Measurements from ENCODE around the gene PCDHB5.
"Not testable (repeated sequence)": the region's sequence is repeated elsewhere in the genome, so short reads cannot be mapped to it uniquely, and the experiment has no call there.

PCDHB5 gene

DNA sequence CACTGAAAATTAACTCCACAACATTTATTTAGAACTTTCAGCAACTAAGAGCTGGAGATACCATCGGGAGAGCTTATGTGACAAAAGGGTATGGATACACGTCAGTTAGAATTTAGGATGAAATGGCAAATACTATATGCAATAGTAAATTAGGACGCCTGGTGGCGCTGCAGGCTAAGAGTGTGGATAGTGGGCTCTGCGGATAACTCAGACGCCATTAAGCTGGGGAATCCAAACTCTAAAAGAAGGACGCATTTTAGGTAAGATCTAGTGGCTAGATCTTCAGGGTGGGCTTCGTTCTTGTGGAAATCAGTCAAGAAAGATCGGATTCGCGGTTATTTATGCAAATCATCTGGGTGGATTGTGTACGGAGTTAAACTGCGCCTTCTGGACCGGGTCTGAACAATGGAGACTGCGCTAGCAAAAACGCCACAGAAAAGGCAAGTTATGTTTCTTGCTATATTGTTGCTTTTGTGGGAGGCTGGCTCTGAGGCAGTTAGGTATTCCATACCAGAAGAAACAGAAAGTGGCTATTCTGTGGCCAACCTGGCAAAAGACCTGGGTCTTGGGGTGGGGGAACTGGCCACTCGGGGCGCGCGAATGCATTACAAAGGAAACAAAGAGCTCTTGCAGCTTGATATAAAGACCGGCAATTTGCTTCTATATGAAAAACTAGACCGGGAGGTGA lies at the start of gene PCDHB5:
Gene PCDHB5 (plus strand): TSS at position 177 of the 688 bp plus-strand sequence. CDS start 229 bp downstream, at position 406.
- peaks cover 7% of the 10 kb centered on the region for H3K4me1 Mint-ChIP-seq
- H3K27me3 Mint-ChIP-seq: peaks cover 18% of the 10 kb centered on the region
- H3K9me3 Mint-ChIP-seq: peaks cover 17% of the 10 kb centered on the region
- H3K27ac Mint-ChIP-seq: no peak within 1 kb of the TSS
- no peak for ATAC-seq
- H3K4me3 Mint-ChIP-seq: no peak within 1 kb of the TSS
- H3K36me3 Mint-ChIP-seq: no peaks in the 10 kb centered on the region

DNA sequence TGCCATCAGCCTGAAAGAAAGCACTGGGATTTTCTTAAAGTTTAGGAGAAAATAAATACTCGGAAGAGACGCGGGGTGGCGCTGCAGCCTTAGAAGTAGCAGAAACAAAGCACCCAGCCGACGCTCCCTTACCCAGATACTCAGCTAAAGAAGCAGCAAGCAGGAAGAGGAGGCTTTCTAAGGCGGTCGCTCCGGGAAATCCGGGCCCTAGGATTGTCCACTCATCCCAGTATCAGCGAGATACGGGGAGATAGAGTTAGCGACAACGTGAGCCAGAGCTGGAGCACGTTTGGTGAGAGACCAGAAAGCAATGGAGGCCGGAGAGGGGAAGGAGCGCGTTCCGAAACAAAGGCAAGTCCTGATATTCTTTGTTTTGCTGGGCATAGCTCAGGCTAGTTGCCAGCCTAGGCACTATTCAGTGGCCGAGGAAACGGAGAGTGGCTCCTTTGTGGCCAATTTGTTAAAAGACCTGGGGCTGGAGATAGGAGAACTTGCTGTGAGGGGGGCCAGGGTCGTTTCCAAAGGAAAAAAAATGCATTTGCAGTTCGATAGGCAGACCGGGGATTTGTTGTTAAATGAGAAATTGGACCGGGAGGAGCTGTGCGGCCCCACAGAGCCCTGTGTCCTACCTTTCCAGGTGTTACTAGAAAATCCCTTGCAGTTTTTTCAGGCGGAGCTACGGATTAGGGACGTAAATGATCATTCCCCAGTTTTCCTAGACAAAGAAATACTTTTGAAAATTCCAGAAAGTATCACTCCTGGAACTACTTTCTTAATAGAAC lies 40.3 kb upstream of the PCDHB5 start, which contains the start of gene PCDHB2:
Gene PCDHB2 (plus strand): TSS at position 135 of the 782 bp plus-strand sequence. CDS start 176 bp downstream, at position 311.
- Mint-ChIP-seq H3K4me1 (no peaks in the 10 kb centered on the region), H3K9me3 (peaks cover 16% of the 10 kb centered on the region), H3K27me3 (peaks cover 51% of the 10 kb centered on the region), H3K4me3 (no peak within 1 kb of the TSS), H3K27ac (no peak within 1 kb of the TSS), H3K36me3 (no peaks in the 10 kb centered on the region)
- no peak for ATAC-seq

DNA sequence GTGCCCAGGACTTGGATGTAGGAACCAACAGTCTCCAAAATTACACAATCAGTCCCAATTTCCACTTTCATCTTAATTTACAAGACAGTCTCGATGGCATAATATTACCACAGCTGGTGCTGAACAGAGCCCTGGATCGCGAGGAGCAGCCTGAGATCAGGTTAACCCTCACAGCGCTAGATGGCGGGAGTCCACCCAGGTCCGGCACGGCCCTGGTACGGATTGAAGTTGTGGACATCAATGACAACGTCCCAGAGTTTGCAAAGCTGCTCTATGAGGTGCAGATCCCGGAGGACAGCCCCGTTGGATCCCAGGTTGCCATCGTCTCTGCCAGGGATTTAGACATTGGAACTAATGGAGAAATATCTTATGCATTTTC lies 39.8 kb upstream of the PCDHB5 start:
- Mint-ChIP-seq H3K36me3 (no peaks in the 10 kb centered on the region), H3K27me3 (peaks cover 51% of the 10 kb centered on the region), H3K4me3 (no peak overlapping the region), H3K27ac (no peak overlapping the region), H3K4me1 (no peaks in the 10 kb centered on the region), H3K9me3 (peaks cover 16% of the 10 kb centered on the region)
- no peak for ATAC-seq

DNA sequence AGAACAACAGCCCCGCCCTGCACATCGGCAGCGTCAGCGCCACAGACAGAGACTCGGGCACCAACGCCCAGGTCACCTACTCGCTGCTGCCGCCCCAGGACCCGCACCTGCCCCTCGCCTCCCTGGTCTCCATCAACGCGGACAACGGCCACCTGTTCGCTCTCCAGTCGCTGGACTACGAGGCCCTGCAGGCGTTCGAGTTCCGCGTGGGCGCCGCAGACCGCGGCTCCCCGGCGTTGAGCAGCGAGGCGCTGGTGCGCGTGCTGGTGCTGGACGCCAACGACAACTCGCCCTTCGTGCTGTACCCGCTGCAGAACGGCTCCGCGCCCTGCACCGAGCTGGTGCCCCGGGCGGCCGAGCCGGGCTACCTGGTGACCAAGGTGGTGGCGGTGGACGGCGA lies 38.8 kb upstream of the PCDHB5 start:
- H3K27ac Mint-ChIP-seq, H3K4me3 Mint-ChIP-seq, ATAC-seq, H3K36me3 Mint-ChIP-seq, H3K4me1 Mint-ChIP-seq: not testable (repeated sequence)
- peaks cover 16% of the 10 kb centered on the region for H3K9me3 Mint-ChIP-seq
- H3K27me3 Mint-ChIP-seq: peaks cover 54% of the 10 kb centered on the region

DNA sequence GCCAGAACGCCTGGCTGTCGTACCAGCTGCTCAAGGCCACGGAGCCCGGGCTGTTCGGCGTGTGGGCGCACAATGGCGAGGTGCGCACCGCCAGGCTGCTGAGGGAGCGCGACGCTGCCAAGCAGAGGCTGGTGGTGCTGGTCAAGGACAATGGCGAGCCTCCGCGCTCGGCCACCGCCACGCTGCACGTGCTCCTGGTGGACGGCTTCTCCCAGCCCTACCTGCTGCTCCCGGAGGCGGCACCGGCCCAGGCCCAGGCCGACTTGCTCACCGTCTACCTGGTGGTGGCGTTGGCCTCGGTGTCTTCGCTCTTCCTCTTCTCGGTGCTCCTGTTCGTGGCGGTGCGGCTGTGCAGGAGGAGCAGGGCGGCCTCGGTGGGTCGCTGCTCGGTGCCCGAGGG lies 38.4 kb upstream of the PCDHB5 start:
- not testable (repeated sequence) for H3K4me3 Mint-ChIP-seq, ATAC-seq, H3K27ac Mint-ChIP-seq, H3K36me3 Mint-ChIP-seq, H3K4me1 Mint-ChIP-seq
- H3K9me3 Mint-ChIP-seq: peaks cover 16% of the 10 kb centered on the region
- H3K27me3 Mint-ChIP-seq: peaks cover 54% of the 10 kb centered on the region

DNA sequence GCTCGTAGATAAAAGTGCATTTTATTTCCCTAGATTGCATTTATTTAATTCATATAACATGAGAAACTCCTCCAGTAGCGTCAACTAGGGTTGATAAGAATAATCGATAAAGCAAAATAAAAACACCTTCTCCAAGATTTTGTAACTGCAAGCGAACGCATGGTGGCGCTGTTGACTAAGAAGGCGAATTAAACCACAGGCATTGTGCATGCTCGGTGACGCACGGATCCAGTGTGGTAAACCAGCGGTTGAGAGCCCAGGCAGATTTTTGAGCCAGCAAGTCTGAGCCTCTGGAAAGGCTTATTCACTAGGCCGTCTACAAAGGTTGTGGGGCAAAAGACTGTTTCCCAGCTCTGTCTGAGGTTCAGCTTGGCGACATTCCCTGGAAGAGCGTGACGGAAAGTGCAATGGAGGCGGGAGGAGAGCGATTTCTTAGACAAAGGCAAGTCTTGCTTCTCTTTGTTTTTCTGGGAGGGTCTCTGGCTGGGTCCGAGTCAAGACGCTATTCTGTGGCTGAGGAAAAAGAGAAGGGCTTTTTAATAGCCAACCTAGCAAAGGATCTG lies 34.7 kb upstream of the PCDHB5 start, which contains the start of gene PCDHB3:
Gene PCDHB3 (plus strand): TSS at position 231 of the 563 bp plus-strand sequence. CDS start 177 bp downstream, at position 408.
- H3K9me3 Mint-ChIP-seq: peaks cover 6% of the 10 kb centered on the region
- peaks cover 20% of the 10 kb centered on the region for H3K27me3 Mint-ChIP-seq
- H3K4me1 Mint-ChIP-seq: no peaks in the 10 kb centered on the region
- no peak for ATAC-seq
- no peak within 1 kb of the TSS for H3K4me3 Mint-ChIP-seq
- no peak within 1 kb of the TSS for H3K27ac Mint-ChIP-seq
- no peaks in the 10 kb centered on the region for H3K36me3 Mint-ChIP-seq

DNA sequence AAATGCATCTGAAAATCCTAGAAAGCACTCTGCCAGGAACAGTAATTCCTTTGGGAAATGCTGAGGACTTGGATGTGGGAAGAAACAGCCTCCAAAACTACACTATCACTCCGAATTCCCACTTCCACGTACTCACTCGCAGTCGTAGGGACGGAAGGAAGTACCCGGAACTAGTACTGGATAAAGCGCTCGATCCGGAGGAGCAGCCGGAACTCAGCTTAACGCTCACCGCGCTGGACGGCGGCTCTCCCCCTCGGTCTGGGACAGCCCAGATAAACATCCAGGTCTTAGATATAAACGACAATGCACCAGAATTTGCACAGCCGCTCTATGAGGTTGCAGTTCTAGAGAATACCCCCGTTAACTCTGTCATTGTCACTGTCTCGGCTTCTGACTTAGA lies 33.9 kb upstream of the PCDHB5 start:
- ATAC-seq: no peak
- Mint-ChIP-seq H3K27me3 (peaks cover 19% of the 10 kb centered on the region), H3K36me3 (no peaks in the 10 kb centered on the region), H3K9me3 (peaks cover 6% of the 10 kb centered on the region), H3K27ac (no peak overlapping the region), H3K4me1 (no peaks in the 10 kb centered on the region), H3K4me3 (no peak overlapping the region)

DNA sequence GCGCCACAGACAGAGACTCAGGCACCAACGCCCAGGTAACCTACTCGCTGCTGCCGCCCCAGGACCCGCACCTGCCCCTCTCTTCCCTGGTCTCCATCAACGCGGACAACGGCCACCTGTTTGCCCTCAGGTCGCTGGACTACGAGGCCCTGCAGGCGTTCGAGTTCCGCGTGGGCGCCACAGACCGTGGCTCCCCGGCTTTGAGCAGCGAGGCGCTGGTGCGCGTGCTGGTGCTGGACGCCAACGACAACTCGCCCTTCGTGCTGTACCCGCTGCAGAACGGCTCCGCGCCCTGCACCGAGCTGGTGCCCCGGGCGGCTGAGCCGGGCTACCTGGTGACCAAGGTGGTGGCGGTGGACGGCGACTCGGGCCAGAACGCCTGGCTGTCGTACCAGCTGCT lies 32.9 kb upstream of the PCDHB5 start:
- H3K27me3 Mint-ChIP-seq: peaks cover 19% of the 10 kb centered on the region
- H3K9me3 Mint-ChIP-seq, H3K36me3 Mint-ChIP-seq, ATAC-seq, H3K4me1 Mint-ChIP-seq, H3K27ac Mint-ChIP-seq, H3K4me3 Mint-ChIP-seq: not testable (repeated sequence)

DNA sequence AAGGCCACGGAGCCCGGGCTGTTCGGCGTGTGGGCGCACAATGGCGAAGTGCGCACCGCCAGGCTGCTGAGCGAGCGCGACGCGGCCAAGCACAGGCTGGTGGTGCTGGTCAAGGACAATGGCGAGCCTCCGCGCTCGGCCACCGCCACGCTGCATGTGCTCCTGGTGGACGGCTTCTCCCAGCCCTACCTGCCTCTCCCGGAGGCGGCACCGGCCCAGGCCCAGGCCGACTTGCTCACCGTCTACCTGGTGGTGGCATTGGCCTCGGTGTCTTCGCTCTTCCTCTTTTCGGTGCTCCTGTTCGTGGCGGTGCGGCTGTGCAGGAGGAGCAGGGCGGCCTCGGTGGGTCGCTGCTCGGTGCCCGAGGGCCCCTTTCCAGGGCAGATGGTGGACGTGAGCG lies 32.5 kb upstream of the PCDHB5 start:
- not testable (repeated sequence) for H3K9me3 Mint-ChIP-seq, H3K27ac Mint-ChIP-seq, ATAC-seq, H3K4me3 Mint-ChIP-seq, H3K36me3 Mint-ChIP-seq, H3K4me1 Mint-ChIP-seq
- peaks cover 19% of the 10 kb centered on the region for H3K27me3 Mint-ChIP-seq

DNA sequence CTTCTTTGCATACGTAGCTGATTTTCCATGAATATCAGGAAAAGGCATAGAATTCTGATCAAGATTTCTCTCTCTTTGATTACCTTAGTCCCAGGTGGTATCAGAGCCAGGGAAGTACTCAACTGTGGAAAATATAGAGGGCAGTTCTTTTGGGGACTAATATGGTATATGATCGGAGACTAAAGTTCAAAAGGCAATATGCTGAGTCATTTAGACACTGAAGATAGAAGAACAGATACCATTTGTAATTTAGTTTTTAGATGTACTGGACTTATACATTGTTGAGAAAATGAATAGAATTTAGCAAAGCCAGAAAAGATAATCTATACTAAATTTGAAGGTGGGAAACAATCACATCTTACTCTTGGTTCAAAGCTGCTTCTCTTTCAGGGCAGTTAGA lies 29.7 kb upstream of the PCDHB5 start:
- no peak overlapping the region for H3K27ac Mint-ChIP-seq
- H3K4me1 Mint-ChIP-seq: no peaks in the 10 kb centered on the region
- no peak overlapping the region for H3K4me3 Mint-ChIP-seq
- H3K27me3 Mint-ChIP-seq: peaks cover 5% of the 10 kb centered on the region
- H3K9me3 Mint-ChIP-seq: peaks cover 4% of the 10 kb centered on the region
- no peak for ATAC-seq
- no peaks in the 10 kb centered on the region for H3K36me3 Mint-ChIP-seq

DNA sequence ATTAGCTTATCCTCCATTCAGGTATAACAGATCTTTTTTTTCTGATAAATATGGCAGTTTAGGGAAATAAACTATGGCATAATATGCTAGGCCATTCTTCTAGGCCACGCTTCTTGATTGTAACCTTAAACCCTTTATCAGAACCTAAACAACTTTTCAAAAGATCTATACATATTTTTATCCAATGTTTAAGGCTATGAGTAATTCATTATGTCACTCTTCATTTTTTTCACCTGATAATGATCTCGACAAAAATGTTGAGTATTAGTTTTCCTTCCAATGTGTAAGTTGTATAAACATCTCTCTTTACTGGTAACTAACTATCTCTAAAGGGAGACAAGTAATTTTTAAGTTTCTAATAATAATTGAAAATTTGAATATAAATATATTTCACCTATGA lies 15.8 kb upstream of the PCDHB5 start:
- Mint-ChIP-seq H3K4me3 (no peak overlapping the region), H3K4me1 (no peaks in the 10 kb centered on the region), H3K9me3 (peaks cover 20% of the 10 kb centered on the region), H3K27me3 (peaks cover 23% of the 10 kb centered on the region), H3K27ac (no peak overlapping the region), H3K36me3 (no peaks in the 10 kb centered on the region)
- ATAC-seq: no peak

DNA sequence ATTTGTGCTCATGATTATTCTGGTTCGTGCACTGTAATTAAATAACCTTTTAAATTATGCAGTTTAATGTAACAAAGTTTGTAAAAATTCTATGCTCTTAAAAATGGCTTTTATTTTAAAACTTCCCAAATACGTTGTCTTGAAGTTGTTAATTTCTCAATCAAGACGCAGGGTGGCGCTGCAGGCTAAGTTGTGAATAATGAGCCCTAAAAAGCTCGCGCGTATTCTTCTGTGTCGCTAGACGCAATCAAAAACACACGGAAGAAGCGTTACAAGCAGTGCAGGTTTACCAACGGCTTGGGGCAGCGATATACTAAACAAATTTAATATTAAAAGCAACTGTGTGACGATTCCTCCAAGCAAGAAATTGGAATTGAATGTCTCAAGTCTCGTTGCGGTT lies 13.4 kb upstream of the PCDHB5 start, which contains the start of gene PCDHB4:
Gene PCDHB4 (plus strand): TSS at position 256 of the 400 bp plus-strand sequence. CDS start 181 bp downstream, outside the sequence.
- ATAC-seq: no peak
- Mint-ChIP-seq H3K27ac (no peak within 1 kb of the TSS), H3K27me3 (peaks cover 19% of the 10 kb centered on the region), H3K4me3 (no peak within 1 kb of the TSS), H3K36me3 (no peaks in the 10 kb centered on the region), H3K4me1 (no peaks in the 10 kb centered on the region), H3K9me3 (peaks cover 8% of the 10 kb centered on the region)

DNA sequence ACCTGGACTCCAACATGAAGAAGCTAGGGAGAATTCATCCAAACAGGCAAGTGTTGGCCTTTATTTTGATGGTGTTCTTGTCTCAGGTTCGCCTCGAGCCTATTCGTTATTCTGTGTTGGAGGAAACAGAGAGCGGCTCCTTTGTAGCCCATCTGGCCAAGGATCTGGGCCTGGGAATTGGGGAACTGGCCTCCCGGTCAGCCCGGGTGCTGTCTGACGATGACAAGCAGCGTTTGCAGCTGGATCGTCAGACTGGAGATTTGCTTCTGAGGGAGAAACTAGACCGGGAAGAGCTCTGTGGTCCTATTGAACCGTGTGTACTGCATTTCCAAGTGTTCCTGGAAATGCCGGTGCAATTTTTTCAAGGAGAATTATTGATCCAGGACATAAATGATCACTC lies 13.0 kb upstream of the PCDHB5 start:
- H3K9me3 Mint-ChIP-seq: peaks cover 5% of the 10 kb centered on the region
- H3K4me1 Mint-ChIP-seq: no peaks in the 10 kb centered on the region
- H3K4me3 Mint-ChIP-seq: no peak overlapping the region
- no peak for ATAC-seq
- H3K27me3 Mint-ChIP-seq: peaks cover 19% of the 10 kb centered on the region
- H3K36me3 Mint-ChIP-seq: no peaks in the 10 kb centered on the region
- no peak overlapping the region for H3K27ac Mint-ChIP-seq

DNA sequence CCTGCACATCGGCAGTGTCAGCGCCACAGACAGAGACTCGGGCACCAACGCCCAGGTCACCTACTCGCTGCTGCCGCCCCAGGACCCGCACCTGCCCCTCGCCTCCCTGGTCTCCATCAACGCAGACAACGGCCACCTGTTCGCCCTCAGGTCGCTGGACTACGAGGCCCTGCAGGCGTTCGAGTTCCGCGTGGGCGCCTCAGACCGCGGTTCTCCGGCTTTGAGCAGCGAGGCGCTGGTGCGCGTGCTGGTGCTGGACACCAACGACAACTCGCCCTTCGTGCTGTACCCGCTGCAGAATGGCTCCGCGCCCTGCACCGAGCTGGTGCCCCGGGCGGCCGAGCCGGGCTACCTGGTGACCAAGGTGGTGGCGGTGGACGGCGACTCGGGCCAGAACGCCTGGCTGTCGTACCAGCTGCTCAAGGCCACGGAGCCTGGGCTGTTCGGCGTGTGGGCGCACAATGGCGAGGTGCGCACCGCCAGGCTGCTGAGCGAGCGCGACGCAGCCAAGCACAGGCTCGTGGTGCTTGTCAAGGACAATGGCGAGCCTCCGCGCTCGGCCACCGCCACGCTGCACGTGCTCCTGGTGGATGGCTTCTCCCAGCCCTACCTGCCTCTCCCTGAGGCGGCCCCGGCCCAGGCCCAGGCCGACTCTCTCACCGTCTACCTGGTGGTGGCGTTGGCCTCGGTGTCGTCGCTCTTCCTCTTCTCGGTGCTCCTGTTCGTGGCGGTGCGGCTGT lies 11.4 kb upstream of the PCDHB5 start:
- not testable (repeated sequence) for ATAC-seq, H3K4me1 Mint-ChIP-seq

DNA sequence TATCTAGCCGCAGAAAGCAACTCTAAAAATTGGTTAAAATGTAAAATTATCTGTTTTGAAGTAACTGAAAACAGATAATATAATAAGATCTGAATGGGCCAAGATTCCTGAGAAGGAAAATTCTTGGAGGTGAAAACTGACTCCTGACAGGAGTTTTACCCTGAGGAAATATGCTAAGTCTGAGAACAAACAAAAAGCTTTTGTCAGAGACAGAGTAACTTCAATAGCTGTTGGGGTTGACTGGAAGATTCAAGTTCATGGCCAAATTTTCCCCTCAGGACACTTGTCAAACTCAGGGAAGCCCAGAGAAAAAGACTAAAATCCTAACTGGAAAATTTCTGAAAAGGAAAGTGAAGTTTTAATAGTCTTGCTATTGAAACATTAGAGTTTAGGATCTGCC lies 7.7 kb upstream of the PCDHB5 start:
- Mint-ChIP-seq H3K36me3 (no peaks in the 10 kb centered on the region), H3K27me3 (peaks cover 4% of the 10 kb centered on the region), H3K4me3 (no peak overlapping the region), H3K27ac (no peak overlapping the region), H3K9me3 (peaks cover 5% of the 10 kb centered on the region), H3K4me1 (no peaks in the 10 kb centered on the region)
- no peak for ATAC-seq

More for the DNA sequence above, 11.4 kb upstream of the PCDHB5 start:
- H3K27me3 Mint-ChIP-seq: peaks cover 19% of the 10 kb centered on the region
- not testable (repeated sequence) for H3K9me3 Mint-ChIP-seq, H3K36me3 Mint-ChIP-seq, H3K27ac Mint-ChIP-seq, H3K4me3 Mint-ChIP-seq

Data from stimulated activated memory B cell treated with anti-CD40 and anti-IgM and Interleukin-4, amounts not matched to agents 10 μg/mL and 1 μg/mL and 100 μg/mL, for 72 hours (primary cell).